ENCODE results near the gene SETBP1. TPM values are rescaled to one million over a fixed set of nuclear protein-coding genes. Genes with fewer than 3 reads are reported as not detected.

The SETBP1 gene
- total and polyA plus RNA-seq, 2 of the 4 experiments (the other 2 are of a cell fraction) = 0.19 to 0.36 TPM

- dilution Hi-C loops (cut with HindIII; ENCODE audit: low sequenced_read_pairs, unreplicated experiment) (no loop called here), intact Hi-C loops (cut with micrococcal nuclease) (no loop called here), in situ Hi-C loops (cut with MboI; ENCODE audit: low sequenced_read_pairs) (no loop called here)
- Histone ChIP-seq H3K18ac (ENCODE audit: low read depth, low read length) (no peak overlapping the region), H2AK5ac (ENCODE audit: low read depth, low read length) (no peak overlapping the region), H3K9me1 (ENCODE audit: insufficient read depth, low read length) (no peaks in the 10 kb centered on the region), H2BK15ac (ENCODE audit: low read depth, low read length) (no peak overlapping the region), H4K20me1 (ENCODE audit: insufficient read depth, low read length) (no peaks in the 10 kb centered on the region), H3K79me1 (ENCODE audit: low read depth in 1 of 2, low read length in 2 of 2) (no peaks in the 10 kb centered on the region), H3K56ac (ENCODE audit: extremely low read depth, insufficient read depth, low read length) (no peak overlapping the region), H3K27ac (ENCODE audit: insufficient read depth, low read length) (no peak overlapping the region), H3K9me3 (ENCODE audit: control insufficient read depth, insufficient read depth, low read length) (no peaks in the 10 kb centered on the region), H3K27me3 (ENCODE audit: control insufficient read depth, insufficient read depth, low read length) (no peaks in the 10 kb centered on the region; the same call in 1 of the 2 replicates), H3K9ac (ENCODE audit: low read depth, low read length) (no peak overlapping the region), H2AK9ac (replicated peaks; ENCODE audit: low read depth, low read length, poor library complexity) (no peak overlapping the region), H3K14ac (replicated peaks; ENCODE audit: low read depth, low read length) (no peak overlapping the region), H3K4me1 (ENCODE audit: control insufficient read depth, insufficient read depth, low read length) (no peaks in the 10 kb centered on the region), H2BK5ac (ENCODE audit: low read depth, low read length, poor library complexity, severe bottlenecking) (no peak overlapping the region), H2BK120ac (ENCODE audit: low read depth, low read length) (no peak overlapping the region), H4K91ac (ENCODE audit: insufficient read depth, low read depth, low read length) (no peak overlapping the region), H3K4me2 (ENCODE audit: low read depth, low read length) (no peak overlapping the region), H2BK20ac (ENCODE audit: low read depth, low read length) (no peak overlapping the region), H4K5ac (ENCODE audit: low read depth, low read length) (no peak overlapping the region), H3K4me3 (ENCODE audit: insufficient read depth, low read depth, low read length) (no peak overlapping the region), H2AFZ (replicated peaks; ENCODE audit: low read length, poor library complexity) (no peak overlapping the region), H3K36me3 (ENCODE audit: control insufficient read depth, insufficient read depth, low read length) (no peaks in the 10 kb centered on the region), H3K4ac (ENCODE audit: low read depth, low read length) (no peak overlapping the region), H3K23ac (ENCODE audit: low read depth, low read length) (no peak overlapping the region), H4K8ac (ENCODE audit: low read depth in 2 of 2, low read length in 2 of 2) (no peak overlapping the region)
- BruUV-seq (replicated peaks) = no TSS peak
- CTCF ChIA-PET = no interaction called here
- 83% methylated on average over 4 of the region's 5 CpGs; no CpG with 5 or more reads in 1 of the 2 experiments for WGBS, 2 experiments (ENCODE audit: extremely low coverage in 2 of 2, insufficient read length in 1 of 2)
- DNase-seq = no peak
- POLR2A ChIA-PET (ENCODE audit: unreplicated experiment) = no interaction called here
- no peak for TF ChIP-seq CTCF (conservative IDR thresholded peaks at IDR 0.05; ENCODE audit: low read depth, low read length)
- no peak for ATAC-seq (ENCODE audit: low read depth)
These were observed 17.8 kb downstream of the SETBP1 start for GRCh38 chr18:44698518-44698917.

Data from IMR-90 (cell line).